HG03460 (cell line): ENCODE data around the gene RAD51C.
"Not testable (repeated sequence)": the region's sequence is repeated elsewhere in the genome, so short reads cannot be mapped to it uniquely, and the experiment has no call there.

Experiments
- ATAC-seq: cut with Tn5 transposase; IDR thresholded peaks from one replicate; pipeline ENCODE4 v1.9.1; 2021; ENCODE audit not compliant: unreplicated experiment

Gene RAD51C

GRCh38 chr17:58680038-58680369 lies 12.4 kb upstream of the RAD51C start:
- ATAC-seq = no peak

- no peak for ATAC-seq
Observed at GRCh38 chr17:58684003-58684402, 8.4 kb upstream of the RAD51C start.

- not testable (repeated sequence) for ATAC-seq
Observed at GRCh38 chr17:58684462-58684861, 7.9 kb upstream of the RAD51C start.

- ATAC-seq = no peak
Observed at GRCh38 chr17:58686980-58687379, 5.4 kb upstream of the RAD51C start.

GRCh38 chr17:58688521-58688920 lies 3.9 kb upstream of the RAD51C start:
- ATAC-seq = no peak

- not testable (repeated sequence) for ATAC-seq
Observed at GRCh38 chr17:58690033-58690432, 2.4 kb upstream of the RAD51C start.

- no peak for ATAC-seq
Observed at GRCh38 chr17:58691701-58692238, 632 bp upstream of the RAD51C start, which contains the start of gene TEX14. TEX14 (minus strand) TSS chr17:58692045; CDS start chr17:58652001, 40,044 bp downstream.

- no peak for ATAC-seq
Observed at GRCh38 chr17:58693208-58693607, 806 bp downstream of the RAD51C start.

GRCh38 chr17:58693751-58694150 lies 1.3 kb downstream of the RAD51C start:
- ATAC-seq = no peak

- no peak for ATAC-seq
Observed at GRCh38 chr17:58694302-58694701, 1.9 kb downstream of the RAD51C start.

- no peak for ATAC-seq
Observed at GRCh38 chr17:58694826-58695225, 2.4 kb downstream of the RAD51C start.

GRCh38 chr17:58699771-58700170 lies 7.4 kb downstream of the RAD51C start:
- ATAC-seq = no peak

GRCh38 chr17:58702045-58702476 lies 9.7 kb downstream of the RAD51C start:
- ATAC-seq = peak; percentile 50

- ATAC-seq = no peak
Observed at GRCh38 chr17:58702708-58703107, 10.3 kb downstream of the RAD51C start.

- no peak for ATAC-seq
Observed at GRCh38 chr17:58703137-58703915, 10.9 kb downstream of the RAD51C start.

GRCh38 chr17:58703916-58704286 lies 11.5 kb downstream of the RAD51C start:
- ATAC-seq = no peak

GRCh38 chr17:58706351-58707140 lies 14.1 kb downstream of the RAD51C start:
- no peak for ATAC-seq

- ATAC-seq = no peak
Observed at GRCh38 chr17:58710948-58711552, 18.6 kb downstream of the RAD51C start.

GRCh38 chr17:58722274-58722673 lies 29.9 kb downstream of the RAD51C start:
- ATAC-seq = no peak

- no peak for ATAC-seq
Observed at GRCh38 chr17:58722696-58723095, 30.3 kb downstream of the RAD51C start.

GRCh38 chr17:58728798-58729197 lies 36.4 kb downstream of the RAD51C start:
- ATAC-seq = no peak

GRCh38 chr17:58730937-58731336 lies 38.5 kb downstream of the RAD51C start:
- ATAC-seq = no peak
